ENCODE measurements around the gene HMX3.

HMX3 gene

DNA sequence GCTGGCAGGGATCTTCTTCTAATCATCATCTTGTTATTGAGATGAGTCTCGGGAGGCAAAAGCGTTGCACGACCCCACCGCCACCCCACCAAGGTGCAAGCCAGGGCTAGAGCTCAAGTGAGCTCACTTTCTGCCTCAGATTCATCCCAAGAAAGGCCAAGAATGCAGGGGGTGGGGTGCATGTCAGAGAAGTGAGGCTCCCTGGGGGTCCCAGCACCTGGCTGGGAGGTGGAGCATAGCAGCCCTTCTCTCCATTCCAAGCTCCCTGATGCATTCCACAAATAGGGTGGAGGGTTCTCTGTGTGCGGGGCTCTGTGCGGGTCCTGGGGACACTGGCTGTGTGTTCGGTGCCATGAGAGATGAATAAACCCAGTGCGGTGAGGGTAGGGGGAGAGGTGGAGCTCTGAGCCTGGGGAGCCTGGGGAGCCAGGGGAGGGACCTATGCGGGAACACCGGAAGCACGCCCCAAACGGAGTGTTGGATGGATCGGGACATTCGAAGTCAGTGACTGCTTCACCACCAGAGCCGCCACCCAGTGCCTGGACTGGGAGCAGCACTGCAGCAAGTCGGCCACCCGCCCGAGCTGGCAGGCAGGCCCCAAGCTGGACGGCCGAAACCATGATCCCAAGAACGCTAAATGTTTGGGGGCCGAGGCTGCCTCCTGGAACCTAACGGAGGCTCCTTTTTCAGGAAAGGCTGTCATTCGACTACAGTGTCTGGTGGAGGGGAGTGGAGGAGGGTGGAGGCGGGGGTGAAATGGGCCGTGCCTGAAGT is 17.9 kb upstream of the HMX3 start:
- H3K4me3 ChIP-seq, result no peak overlapping the region
- no peak for DNase-seq (ENCODE audit: low spot score in 2 of 2)

GRCh38 chr10:123119081-123119480 is 16.7 kb upstream of the HMX3 start:
- Histone ChIP-seq H3K4me1 (no peaks in the 10 kb centered on the region), H3K4me3 (no peak overlapping the region), H3K9me3 (no peaks in the 10 kb centered on the region), H3K36me3 (replicated peaks) (no peaks in the 10 kb centered on the region), H3K27me3 (ENCODE audit: low read depth) (peaks cover 5% of the 10 kb centered on the region; the same call in 1 of the 2 replicates)
- no peak for DNase-seq (ENCODE audit: low spot score in 2 of 2)
- in situ Hi-C loops (cut with MboI; ENCODE audit: low sequenced_read_pairs), result no loop called here

More for the DNA sequence above, 17.9 kb upstream of the HMX3 start:
- no peaks in the 10 kb centered on the region for H3K9me3 ChIP-seq
- no peaks in the 10 kb centered on the region for H3K36me3 ChIP-seq (replicated peaks)
- in situ Hi-C loops (cut with MboI; ENCODE audit: low sequenced_read_pairs), result no loop called here
- peaks cover 5% of the 10 kb centered on the region; the same call in 1 of the 2 replicates for H3K27me3 ChIP-seq (ENCODE audit: low read depth)
- no peaks in the 10 kb centered on the region for H3K4me1 ChIP-seq

DNA sequence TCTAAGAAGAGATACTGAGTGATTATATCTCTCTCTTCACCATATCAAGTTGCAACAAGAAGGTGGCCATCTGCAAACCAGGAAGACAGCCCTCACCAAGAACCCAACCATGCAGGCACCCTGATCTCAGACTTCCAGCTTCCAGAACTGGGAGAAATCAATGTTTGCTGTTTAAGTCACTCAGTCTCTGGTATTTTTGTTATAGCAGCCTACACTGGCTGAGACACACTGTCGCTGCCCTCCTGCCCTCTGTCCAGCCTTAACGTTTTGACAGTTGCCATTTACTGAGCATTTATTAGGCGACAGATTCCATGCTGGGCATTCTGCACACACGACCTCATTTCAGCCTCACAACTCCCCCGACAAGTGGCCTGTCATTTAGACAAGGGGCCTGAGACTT is 9.5 kb upstream of the HMX3 start:
- in situ Hi-C loops (cut with MboI; ENCODE audit: low sequenced_read_pairs), result no loop called here
- Histone ChIP-seq H3K9me3 (no peaks in the 10 kb centered on the region), H3K36me3 (replicated peaks) (no peaks in the 10 kb centered on the region), H3K4me3 (no peak overlapping the region), H3K4me1 (no peaks in the 10 kb centered on the region), H3K27me3 (ENCODE audit: low read depth) (no peaks in the 10 kb centered on the region; the same call in 1 of the 2 replicates)
- DNase-seq (ENCODE audit: low spot score in 2 of 2), result no peak

DNA sequence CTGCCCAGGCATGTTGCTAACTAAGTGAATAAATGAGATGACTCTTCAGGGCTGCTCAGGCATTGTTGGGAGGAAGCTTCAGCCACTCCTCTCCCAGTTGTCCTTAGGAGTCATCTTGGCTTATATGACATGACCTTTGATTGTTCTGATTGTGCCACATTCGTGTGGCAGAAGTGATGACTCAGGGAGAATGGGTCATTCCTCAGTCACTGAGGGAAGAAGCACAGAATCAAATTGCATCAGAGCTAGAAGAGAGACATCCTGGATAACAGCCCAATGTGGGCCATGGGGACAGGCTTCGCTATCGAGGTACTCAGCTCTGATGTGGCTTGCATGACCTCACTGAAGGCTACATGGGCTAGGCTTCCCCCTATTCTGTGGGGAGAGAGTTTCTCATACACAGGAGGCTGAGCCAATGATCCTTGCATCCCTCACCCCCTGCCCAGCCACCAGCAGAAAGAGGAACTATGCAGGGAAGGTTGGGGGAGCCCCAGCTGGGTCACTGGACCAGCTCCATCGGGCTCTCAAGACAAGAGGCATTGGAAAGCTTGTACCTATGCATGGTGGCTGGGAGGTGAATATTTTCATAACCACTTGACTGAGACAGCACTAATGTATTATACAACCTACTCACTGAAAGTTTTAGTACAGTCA is 6.0 kb upstream of the HMX3 start:
- no peak for DNase-seq (ENCODE audit: low spot score in 2 of 2)
- in situ Hi-C loops (cut with MboI; ENCODE audit: low sequenced_read_pairs), result loop anchor here (5.0 to 10.0 kb wide), 2 partner anchors 85 to 423 kb away; no protein-coding TSS in a partner anchor
- H3K27me3 ChIP-seq (ENCODE audit: low read depth), result no peaks in the 10 kb centered on the region; the same call in 1 of the 2 replicates

GRCh38 chr10:123132576-123133477 is 2.9 kb upstream of the HMX3 start:
- Histone ChIP-seq H3K27me3 (ENCODE audit: low read depth) (no peaks in the 10 kb centered on the region), H3K9me3 (no peaks in the 10 kb centered on the region), H3K36me3 (replicated peaks) (peaks cover 7% of the 10 kb centered on the region), H3K4me1 (peaks cover 11% of the 10 kb centered on the region; the same call in 1 of the 2 replicates), H3K4me3 (peak overlapping the region; percentile 13)
- in situ Hi-C loops (cut with MboI; ENCODE audit: low sequenced_read_pairs), result loop anchor here (5.0 to 10.0 kb wide), 2 partner anchors 88 to 419 kb away; no protein-coding TSS in a partner anchor
- peak; percentile 87 to 93 for DNase-seq (ENCODE audit: low spot score in 2 of 2)

More for the DNA sequence above, 6.0 kb upstream of the HMX3 start:
- Histone ChIP-seq H3K36me3 (replicated peaks) (no peaks in the 10 kb centered on the region), H3K4me3 (no peak overlapping the region), H3K4me1 (peaks cover 7% of the 10 kb centered on the region; the same call in 1 of the 2 replicates), H3K9me3 (no peaks in the 10 kb centered on the region)

GRCh38 chr10:123133541-123134342 is 2.0 kb upstream of the HMX3 start:
- H3K36me3 ChIP-seq (replicated peaks), result peaks cover 14% of the 10 kb centered on the region
- H3K4me1 ChIP-seq, result peaks cover 14% of the 10 kb centered on the region; the same call in 1 of the 2 replicates
- in situ Hi-C loops (cut with MboI; ENCODE audit: low sequenced_read_pairs), result loop anchor here (5.0 to 10.0 kb wide), 2 partner anchors 89 to 419 kb away; no protein-coding TSS in a partner anchor
- DNase-seq (ENCODE audit: low spot score in 2 of 2), result no peak
- no peaks in the 10 kb centered on the region for H3K9me3 ChIP-seq
- peak overlapping the region; percentile 13; the same call in 1 of the 2 replicates for H3K4me3 ChIP-seq
- H3K27me3 ChIP-seq (ENCODE audit: low read depth), result no peaks in the 10 kb centered on the region

DNA sequence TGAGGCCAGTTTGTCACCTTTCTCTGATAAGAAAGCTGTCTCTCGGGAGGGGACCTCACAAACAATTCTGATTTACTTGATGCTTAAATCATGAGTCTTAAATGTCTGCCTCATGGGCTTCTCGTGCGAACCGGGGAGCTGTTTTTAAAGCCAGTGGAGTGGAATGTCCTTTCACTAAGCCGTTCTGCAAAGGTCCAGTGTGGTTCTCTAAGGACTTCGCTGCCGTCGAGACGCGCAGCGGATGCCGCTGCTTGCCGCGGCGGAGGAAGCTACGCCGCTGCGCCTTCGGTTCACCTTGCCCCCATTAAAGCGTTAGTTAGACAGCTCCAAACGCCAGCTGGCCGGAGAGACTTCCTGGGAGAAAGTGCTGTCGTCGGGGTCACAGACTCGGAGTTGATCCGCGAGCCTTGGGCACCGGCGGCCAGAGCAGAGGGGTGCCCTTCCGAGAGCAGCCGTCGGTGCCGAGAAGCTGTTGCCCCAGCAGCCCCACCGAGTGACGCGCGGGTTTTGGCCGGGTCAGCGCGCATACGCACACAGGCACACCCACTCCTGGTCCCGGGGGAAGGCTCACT is 1.3 kb upstream of the HMX3 start:
- no peak for DNase-seq (ENCODE audit: low spot score in 2 of 2)
- H3K4me3 ChIP-seq, result no peak overlapping the region
- peaks cover 14% of the 10 kb centered on the region; the same call in 1 of the 2 replicates for H3K4me1 ChIP-seq
- no peaks in the 10 kb centered on the region for H3K27me3 ChIP-seq (ENCODE audit: low read depth)
- H3K36me3 ChIP-seq (replicated peaks), result peaks cover 15% of the 10 kb centered on the region
- in situ Hi-C loops (cut with MboI; ENCODE audit: low sequenced_read_pairs), result loop anchor here (5.0 to 10.0 kb wide), 2 partner anchors 90 to 418 kb away; no protein-coding TSS in a partner anchor
- no peaks in the 10 kb centered on the region for H3K9me3 ChIP-seq

DNA sequence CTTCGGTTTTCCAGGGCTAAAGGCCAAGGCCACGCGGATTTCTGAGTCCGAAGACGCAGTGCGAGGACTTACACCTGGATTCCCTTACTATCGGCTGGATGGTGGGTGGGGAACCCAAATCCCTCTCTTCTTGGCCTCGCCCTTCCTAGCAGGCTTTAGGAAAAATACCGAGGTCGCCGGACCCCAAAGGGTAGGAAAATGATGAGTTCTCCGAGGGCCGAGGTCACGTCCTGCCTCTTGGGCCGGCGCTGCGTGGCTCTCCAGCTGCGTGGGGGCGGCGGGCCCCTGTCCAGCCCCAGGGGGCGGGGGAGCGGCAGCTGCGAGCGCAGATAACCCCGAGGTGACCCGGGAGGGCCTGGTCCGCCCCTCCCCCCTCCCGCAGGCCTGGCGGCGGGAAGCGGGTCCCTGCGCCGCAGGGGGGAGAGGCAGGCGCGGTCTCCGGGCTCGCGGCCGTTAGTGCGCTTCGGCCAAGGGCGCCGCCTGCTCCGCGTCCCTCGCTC is 805 bp upstream of the HMX3 start:
- H3K36me3 ChIP-seq (replicated peaks), result peaks cover 15% of the 10 kb centered on the region
- no peaks in the 10 kb centered on the region for H3K27me3 ChIP-seq (ENCODE audit: low read depth)
- H3K9me3 ChIP-seq, result no peaks in the 10 kb centered on the region
- in situ Hi-C loops (cut with MboI; ENCODE audit: low sequenced_read_pairs), result loop anchor here (5.0 to 10.0 kb wide), 2 partner anchors 90 to 417 kb away; no protein-coding TSS in a partner anchor
- peak overlapping the region; percentile 64 for H3K4me3 ChIP-seq
- H3K4me1 ChIP-seq, result peaks cover 14% of the 10 kb centered on the region; the same call in 1 of the 2 replicates
- DNase-seq (ENCODE audit: low spot score in 2 of 2), result no peak

DNA sequence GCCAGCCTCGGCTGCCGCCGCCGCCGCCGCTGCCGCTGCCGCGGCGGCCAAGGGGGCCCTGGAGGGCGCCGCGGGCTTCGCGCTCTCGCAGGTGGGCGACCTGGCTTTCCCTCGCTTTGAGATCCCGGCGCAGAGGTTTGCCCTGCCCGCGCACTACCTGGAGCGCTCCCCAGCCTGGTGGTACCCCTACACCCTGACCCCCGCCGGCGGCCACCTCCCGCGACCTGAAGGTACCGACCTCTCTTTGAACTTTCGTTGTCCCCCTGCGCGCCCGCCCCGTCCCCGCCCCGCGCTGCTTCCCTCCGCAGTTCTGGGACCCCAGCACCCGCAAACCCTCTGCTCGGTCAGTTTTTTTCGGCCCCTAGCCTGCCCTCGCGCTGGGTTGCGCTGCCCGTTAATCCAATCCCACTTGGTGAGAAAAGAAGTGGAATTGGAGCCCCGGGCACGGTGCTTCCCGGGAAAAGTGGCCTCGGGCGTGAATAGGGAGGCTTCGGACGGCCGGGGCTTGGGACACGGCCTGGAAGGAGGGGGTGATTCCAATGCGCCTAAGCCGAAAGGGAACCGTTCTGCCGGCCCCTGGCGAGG is 543 bp downstream of the HMX3 start:
- peak in 1 of 2 experiments; percentile 56 for DNase-seq (ENCODE audit: low spot score in 2 of 2)
- peaks cover 15% of the 10 kb centered on the region for H3K36me3 ChIP-seq (replicated peaks)
- peak overlapping the region; percentile 64 for H3K4me3 ChIP-seq
- no peaks in the 10 kb centered on the region for H3K27me3 ChIP-seq (ENCODE audit: low read depth)
- H3K9me3 ChIP-seq, result no peaks in the 10 kb centered on the region
- in situ Hi-C loops (cut with MboI; ENCODE audit: low sequenced_read_pairs), result loop anchor here (10.0 kb wide), 1 partner anchor 92 kb away; no protein-coding TSS in a partner anchor
- H3K4me1 ChIP-seq, result peaks cover 14% of the 10 kb centered on the region; the same call in 1 of the 2 replicates

DNA sequence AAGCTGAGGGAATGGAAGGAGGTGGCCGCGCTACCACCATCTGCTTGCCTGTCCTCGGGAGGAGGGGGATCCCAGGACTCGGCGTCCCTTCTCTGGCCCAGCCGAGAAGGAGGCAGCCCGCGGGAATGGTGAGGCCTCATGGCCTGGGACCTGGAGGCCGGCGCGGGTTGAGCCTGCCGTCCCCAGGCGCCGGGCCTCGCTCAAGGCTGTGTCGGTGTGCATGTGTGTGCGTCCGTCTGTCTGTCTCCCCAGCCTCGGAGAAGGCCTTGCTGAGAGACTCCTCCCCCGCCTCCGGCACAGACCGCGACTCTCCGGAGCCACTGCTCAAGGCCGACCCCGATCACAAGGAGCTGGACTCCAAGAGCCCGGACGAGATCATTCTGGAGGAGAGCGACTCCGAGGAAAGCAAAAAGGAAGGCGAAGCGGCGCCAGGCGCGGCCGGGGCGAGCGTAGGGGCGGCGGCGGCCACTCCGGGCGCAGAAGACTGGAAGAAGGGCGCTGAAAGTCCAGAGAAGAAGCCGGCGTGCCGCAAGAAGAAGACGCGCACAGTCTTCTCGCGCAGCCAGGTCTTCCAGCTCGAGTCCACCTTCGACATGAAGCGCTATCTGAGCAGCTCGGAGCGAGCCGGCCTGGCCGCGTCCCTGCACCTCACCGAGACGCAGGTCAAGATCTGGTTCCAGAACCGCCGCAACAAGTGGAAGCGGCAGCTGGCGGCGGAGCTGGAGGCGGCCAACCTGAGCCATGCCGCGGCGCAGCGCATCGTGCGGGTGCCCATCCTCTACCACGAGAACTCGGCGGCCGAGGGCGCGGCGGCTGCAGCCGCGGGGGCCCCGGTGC is 1.3 kb downstream of the HMX3 start:
- peaks cover 15% of the 10 kb centered on the region for H3K36me3 ChIP-seq (replicated peaks)
- peaks cover 14% of the 10 kb centered on the region; the same call in 1 of the 2 replicates for H3K4me1 ChIP-seq
- DNase-seq (ENCODE audit: low spot score in 2 of 2), result peak; percentile 55 to 77
- H3K27me3 ChIP-seq (ENCODE audit: low read depth), result no peaks in the 10 kb centered on the region
- peak overlapping the region; percentile 64 for H3K4me3 ChIP-seq
- H3K9me3 ChIP-seq, result no peaks in the 10 kb centered on the region
- in situ Hi-C loops (cut with MboI; ENCODE audit: low sequenced_read_pairs), result loop anchor here (10.0 kb wide), 1 partner anchor 92 kb away; no protein-coding TSS in a partner anchor

GRCh38 chr10:123139165-123139520 is 3.4 kb downstream of the HMX3 start:
- DNase-seq (ENCODE audit: low spot score in 2 of 2), result no peak
- H3K9me3 ChIP-seq, result no peaks in the 10 kb centered on the region
- H3K36me3 ChIP-seq (replicated peaks), result peaks cover 15% of the 10 kb centered on the region
- peaks cover 8% of the 10 kb centered on the region; the same call in 1 of the 2 replicates for H3K4me1 ChIP-seq
- no peaks in the 10 kb centered on the region for H3K27me3 ChIP-seq (ENCODE audit: low read depth)
- in situ Hi-C loops (cut with MboI; ENCODE audit: low sequenced_read_pairs), result loop anchor here (10.0 kb wide), 1 partner anchor 94 kb away; no protein-coding TSS in a partner anchor
- H3K4me3 ChIP-seq, result no peak overlapping the region
